Measurements from ENCODE around the gene TEC.
"Not testable (repeated sequence)": the region's sequence is repeated elsewhere in the genome, so short reads cannot be mapped to it uniquely, and the experiment has no call there.

Gene TEC

GRCh38 chr4:48297256-48297846 lies 27.7 kb upstream of the TEC start:
- H3K4me3 ChIP-seq (IDR thresholded peaks at IDR 0.05; ENCODE audit: insufficient read depth, low read depth, low read length), result no peak overlapping the region
- H3K9ac ChIP-seq, result no peak overlapping the region
- no peak overlapping the region for H3K27ac ChIP-seq
- H3K4me1 ChIP-seq (ENCODE audit: low read depth, poor library complexity, severe bottlenecking), result peaks cover 22% of the 10 kb centered on the region
- no peak overlapping the region for H2AFZ ChIP-seq (ENCODE audit: low read depth)
- H3K79me2 ChIP-seq (ENCODE audit: insufficient read depth, low read depth), result no peaks in the 10 kb centered on the region
- H3K36me3 ChIP-seq (ENCODE audit: insufficient read depth), result no peaks in the 10 kb centered on the region
- H3K4me2 ChIP-seq, result peak overlapping the region; percentile 56; the same call in 1 of the 2 replicates
- no peaks in the 10 kb centered on the region for H4K20me1 ChIP-seq (ENCODE audit: insufficient read depth)
- TF ChIP-seq CTCF (conservative IDR thresholded peaks at IDR 0.05; ENCODE audit: low read depth, low read length), result no peak
- H3K27me3 ChIP-seq (ENCODE audit: insufficient read depth, low read depth), result no peaks in the 10 kb centered on the region

- no peaks in the 10 kb centered on the region for H3K79me2 ChIP-seq (ENCODE audit: insufficient read depth, low read depth)
- H3K9ac ChIP-seq, result no peak overlapping the region
- no peak overlapping the region for H3K4me3 ChIP-seq (IDR thresholded peaks at IDR 0.05; ENCODE audit: insufficient read depth, low read depth, low read length)
- no peaks in the 10 kb centered on the region for H3K36me3 ChIP-seq (ENCODE audit: insufficient read depth)
- H3K27me3 ChIP-seq (ENCODE audit: insufficient read depth, low read depth), result no peaks in the 10 kb centered on the region
- H3K4me2 ChIP-seq, result peak overlapping the region; percentile 56
- H4K20me1 ChIP-seq (ENCODE audit: insufficient read depth), result no peaks in the 10 kb centered on the region
- no peak for TF ChIP-seq CTCF (conservative IDR thresholded peaks at IDR 0.05; ENCODE audit: low read depth, low read length)
- H2AFZ ChIP-seq (ENCODE audit: low read depth), result no peak overlapping the region
- peaks cover 22% of the 10 kb centered on the region for H3K4me1 ChIP-seq (ENCODE audit: low read depth, poor library complexity, severe bottlenecking)
- no peak overlapping the region for H3K27ac ChIP-seq
Measured at GRCh38 chr4:48296365-48296764, 26.7 kb upstream of the TEC start.

- Histone ChIP-seq H3K36me3 (ENCODE audit: insufficient read depth) (no peaks in the 10 kb centered on the region), H2AFZ (ENCODE audit: low read depth) (no peak overlapping the region), H3K4me3 (IDR thresholded peaks at IDR 0.05; ENCODE audit: insufficient read depth, low read depth, low read length) (no peak overlapping the region), H3K9ac (no peak overlapping the region), H4K20me1 (ENCODE audit: insufficient read depth) (no peaks in the 10 kb centered on the region), H3K4me1 (ENCODE audit: low read depth, poor library complexity, severe bottlenecking) (peaks cover 22% of the 10 kb centered on the region), H3K27ac (no peak overlapping the region), H3K79me2 (ENCODE audit: insufficient read depth, low read depth) (no peaks in the 10 kb centered on the region), H3K27me3 (ENCODE audit: insufficient read depth, low read depth) (no peaks in the 10 kb centered on the region), H3K4me2 (no peak overlapping the region)
- no peak for TF ChIP-seq CTCF (conservative IDR thresholded peaks at IDR 0.05; ENCODE audit: low read depth, low read length)
Measured at GRCh38 chr4:48295116-48295515, 25.5 kb upstream of the TEC start.

DNA sequence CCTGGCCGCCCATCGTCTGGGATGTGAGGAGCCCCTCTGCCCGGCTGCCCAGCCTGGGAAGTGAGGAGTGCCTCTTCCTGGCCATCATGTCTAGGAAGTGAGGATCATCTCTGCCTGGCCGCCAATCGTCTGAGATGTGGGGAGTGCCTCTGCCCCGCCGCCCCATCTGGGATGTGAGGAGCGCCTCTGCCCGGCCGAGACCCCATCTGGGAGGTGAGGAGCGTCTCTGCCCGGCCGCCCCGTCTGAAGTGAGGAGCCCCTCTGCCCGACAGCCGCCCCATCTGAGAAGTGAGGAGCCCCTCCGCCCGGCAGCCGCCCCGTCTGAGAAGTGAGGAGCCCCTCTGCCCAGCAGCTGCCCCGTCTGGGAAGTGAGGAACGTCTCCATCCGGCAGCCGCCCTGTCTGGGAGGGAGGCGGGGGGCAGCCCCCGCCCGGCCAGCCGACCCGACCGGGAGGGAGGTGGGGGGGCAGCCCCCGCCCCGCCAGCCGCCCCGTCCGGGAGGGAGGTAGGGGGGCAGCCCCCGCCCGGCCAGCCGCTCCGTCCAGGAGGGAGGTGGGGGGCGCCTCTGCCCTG lies 22.7 kb upstream of the TEC start:
- peaks cover 17% of the 10 kb centered on the region for H3K4me1 ChIP-seq (ENCODE audit: low read depth, poor library complexity, severe bottlenecking)
- not testable (repeated sequence) for H3K4me3 ChIP-seq (IDR thresholded peaks at IDR 0.05; ENCODE audit: insufficient read depth, low read depth, low read length); H4K20me1 ChIP-seq (ENCODE audit: insufficient read depth); H2AFZ ChIP-seq (ENCODE audit: low read depth); H3K9ac ChIP-seq; H3K27ac ChIP-seq; H3K4me2 ChIP-seq; H3K36me3 ChIP-seq (ENCODE audit: insufficient read depth); H3K79me2 ChIP-seq (ENCODE audit: insufficient read depth, low read depth); H3K27me3 ChIP-seq (ENCODE audit: insufficient read depth, low read depth)

DNA sequence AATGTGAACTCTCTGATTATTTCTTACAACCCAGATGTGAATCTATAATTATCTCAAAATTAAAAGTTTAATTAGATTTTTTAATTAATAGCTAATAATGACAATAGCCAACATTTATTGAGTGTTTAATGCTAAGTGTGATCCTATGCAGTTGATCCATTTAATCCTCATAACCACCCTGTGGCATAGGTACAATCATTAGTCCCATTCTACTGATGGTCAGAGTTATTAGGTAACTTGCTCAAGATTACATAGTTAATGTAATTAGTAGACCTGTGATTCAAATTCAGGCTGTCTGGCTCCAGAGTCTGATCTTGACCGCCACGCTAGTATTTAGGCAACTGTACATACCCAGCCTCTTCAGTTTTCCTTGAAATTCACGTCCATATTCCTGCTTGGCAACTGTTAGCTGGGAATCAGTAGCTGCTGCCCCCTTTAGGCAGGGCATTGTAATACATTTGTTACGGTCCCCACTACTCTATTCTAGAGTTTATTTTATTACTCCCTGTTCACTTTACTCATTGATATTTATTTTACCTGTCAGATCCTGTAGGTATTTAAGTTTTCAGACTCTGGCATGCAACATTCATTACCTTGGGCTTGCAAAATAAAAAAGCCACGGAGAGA lies 20.6 kb upstream of the TEC start:
- no peak overlapping the region for H3K9ac ChIP-seq
- H3K27me3 ChIP-seq (ENCODE audit: insufficient read depth, low read depth), result no peaks in the 10 kb centered on the region
- no peak overlapping the region for H3K4me2 ChIP-seq
- no peaks in the 10 kb centered on the region for H3K79me2 ChIP-seq (ENCODE audit: insufficient read depth, low read depth)
- H2AFZ ChIP-seq (ENCODE audit: low read depth), result no peak overlapping the region
- H3K27ac ChIP-seq, result no peak overlapping the region
- H3K4me3 ChIP-seq (IDR thresholded peaks at IDR 0.05; ENCODE audit: insufficient read depth, low read depth, low read length), result no peak overlapping the region
- no peaks in the 10 kb centered on the region for H4K20me1 ChIP-seq (ENCODE audit: insufficient read depth)
- H3K4me1 ChIP-seq (ENCODE audit: low read depth, poor library complexity, severe bottlenecking), result no peaks in the 10 kb centered on the region
- peak; percentile 78 for TF ChIP-seq CTCF (conservative IDR thresholded peaks at IDR 0.05; ENCODE audit: low read depth, low read length)
- H3K36me3 ChIP-seq (ENCODE audit: insufficient read depth), result no peaks in the 10 kb centered on the region

DNA sequence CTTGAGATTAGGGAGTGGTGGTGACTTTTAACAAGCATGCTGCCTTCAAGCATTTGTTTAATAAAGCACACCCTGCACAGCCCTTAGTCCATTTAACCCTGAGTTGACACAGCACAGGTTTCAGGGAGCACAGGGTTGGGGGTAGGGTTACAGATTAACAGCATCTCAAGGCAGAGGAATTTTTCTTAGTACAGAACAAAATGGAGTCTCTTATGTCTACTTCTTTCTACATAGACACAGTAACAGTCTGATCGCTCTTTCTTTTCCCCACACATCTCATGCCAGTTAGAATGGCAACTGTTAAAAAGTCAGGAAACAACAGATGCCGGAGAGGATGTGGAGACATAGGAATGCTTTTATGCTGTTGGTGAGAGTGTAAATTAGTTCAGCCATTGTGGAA lies 16.4 kb upstream of the TEC start:
- not testable (repeated sequence) for H4K20me1 ChIP-seq (ENCODE audit: insufficient read depth); H2AFZ ChIP-seq (ENCODE audit: low read depth); H3K27me3 ChIP-seq (ENCODE audit: insufficient read depth, low read depth)

DNA sequence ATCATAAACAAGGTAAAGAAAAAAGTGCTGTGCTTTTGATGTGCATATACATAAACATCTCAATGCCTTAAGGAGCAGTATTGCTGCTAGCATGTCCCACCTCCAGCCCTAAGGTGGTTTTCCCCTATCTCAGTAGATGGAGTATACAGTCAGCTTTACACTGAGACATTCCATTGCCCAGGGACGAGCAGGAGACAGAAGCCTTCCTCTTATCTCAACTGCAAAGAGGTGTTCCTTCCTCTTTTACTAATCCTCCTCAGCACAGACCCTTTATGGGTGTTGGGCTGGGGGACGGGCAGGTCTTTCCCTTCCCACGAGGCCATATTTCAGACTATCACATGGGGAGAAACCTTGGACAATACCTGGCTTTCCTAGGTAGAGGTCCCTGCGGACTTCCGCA lies 16.0 kb upstream of the TEC start:
- not testable (repeated sequence) for H3K4me1 ChIP-seq (ENCODE audit: low read depth, poor library complexity, severe bottlenecking); H3K4me2 ChIP-seq; H3K27me3 ChIP-seq (ENCODE audit: insufficient read depth, low read depth); H4K20me1 ChIP-seq (ENCODE audit: insufficient read depth); H3K9ac ChIP-seq; H3K79me2 ChIP-seq (ENCODE audit: insufficient read depth, low read depth); H2AFZ ChIP-seq (ENCODE audit: low read depth); H3K27ac ChIP-seq; H3K4me3 ChIP-seq (IDR thresholded peaks at IDR 0.05; ENCODE audit: insufficient read depth, low read depth, low read length); H3K36me3 ChIP-seq (ENCODE audit: insufficient read depth)

More for the DNA sequence above, 16.4 kb upstream of the TEC start:
- not testable (repeated sequence) for H3K27ac ChIP-seq; H3K9ac ChIP-seq; H3K4me3 ChIP-seq (IDR thresholded peaks at IDR 0.05; ENCODE audit: insufficient read depth, low read depth, low read length); H3K4me2 ChIP-seq; H3K4me1 ChIP-seq (ENCODE audit: low read depth, poor library complexity, severe bottlenecking); H3K36me3 ChIP-seq (ENCODE audit: insufficient read depth); H3K79me2 ChIP-seq (ENCODE audit: insufficient read depth, low read depth)
